ENCODE results near the gene ANKS1A. TPM values are rescaled to one million over a fixed set of nuclear protein-coding genes. Genes with fewer than 3 reads are reported as not detected.

Gene ANKS1A
- total and polyA plus RNA-seq, 2 experiments from 2014 or later: 12.1 to 31.9 TPM

GRCh38 chr6:35140639-35141006, 251.6 kb downstream of the ANKS1A start:
- no peaks in the 10 kb centered on the region for H3K79me2 ChIP-seq (replicated peaks; ENCODE audit: insufficient read depth)
- no peak overlapping the region for H3K27ac Mint-ChIP-seq
- peak overlapping the region; percentile 76 for H3K4me2 ChIP-seq
- H3K4me3 ChIP-seq: peak overlapping the region; percentile 46
- H3K36me3 ChIP-seq (ENCODE audit: insufficient read depth): no peaks in the 10 kb centered on the region
- no peaks in the 10 kb centered on the region; the same call in 2 of the 3 replicates for H3K9me3 Mint-ChIP-seq
- H3K27ac ChIP-seq (ENCODE audit: low read depth): no peak overlapping the region
- H3K4me1 Mint-ChIP-seq: peaks cover 9% of the 10 kb centered on the region
- H3F3A ChIP-seq (replicated peaks; ENCODE audit: low read depth): peaks cover 6% of the 10 kb centered on the region
- 0 out of 2 replicates have a peak, but pooled peaks cover 3% of the 10 kb centered on the region for H4K20me1 ChIP-seq (replicated peaks; ENCODE audit: insufficient read depth)
- H3K9me2 ChIP-seq (ENCODE audit: insufficient read depth): no peaks in the 10 kb centered on the region
- DNase-seq (ENCODE audit: low spot score) (no peak), ATAC-seq (peak; percentile 14)
- peaks cover 34% of the 10 kb centered on the region for H3K27me3 ChIP-seq (ENCODE audit: insufficient read depth)
- TF ChIP-seq POLR2AphosphoS5 (IDR thresholded peaks at IDR 0.05; ENCODE audit: low read depth) (no peak), NANOG (IDR thresholded peaks at IDR 0.05; ENCODE audit: borderline replicate concordance) (no peak), ETS1 (IDR thresholded peaks at IDR 0.05) (no peak), JUNB (IDR thresholded peaks at IDR 0.05; ENCODE audit: unreplicated experiment) (no peak), REST (IDR thresholded peaks at IDR 0.05; ENCODE audit: unreplicated experiment) (no peak), CTCF (conservative IDR thresholded peaks at IDR 0.05; ENCODE audit: low read depth in 2 of 2) (no peak), EZH2 (IDR thresholded peaks at IDR 0.05; ENCODE audit: low read depth, unreplicated experiment) (no peak), ZNF462 (CRISPR knock-in tag; IDR thresholded peaks at IDR 0.05) (no peak), ZNF114 (CRISPR knock-in tag; IDR thresholded peaks at IDR 0.05) (no peak), STAT1 (IDR thresholded peaks at IDR 0.05; ENCODE audit: unreplicated experiment) (no peak), CREB1 (CRISPR knock-in tag; IDR thresholded peaks at IDR 0.05; ENCODE audit: low read depth) (no peak), EZH2phosphoT487 (IDR thresholded peaks at IDR 0.05; ENCODE audit: unreplicated experiment) (no peak), ZNF331 (CRISPR knock-in tag; IDR thresholded peaks at IDR 0.05; ENCODE audit: low read depth) (no peak)
- H3K27me3 Mint-ChIP-seq (ENCODE audit: insufficient read depth, low read depth, poor library complexity): peaks cover 10% of the 10 kb centered on the region
- no peak overlapping the region for H3K4me3 Mint-ChIP-seq
- peaks cover 7% of the 10 kb centered on the region; the same call in 1 of the 2 replicates for H3K4me1 ChIP-seq (ENCODE audit: insufficient read depth)
- H3K36me3 Mint-ChIP-seq (ENCODE audit: low read depth): no peaks in the 10 kb centered on the region
- H2AFZ ChIP-seq: peak overlapping the region; percentile 0

All from GM23338 (cell line).